Measurements from ENCODE around the gene CCDC71L.
A peak's percentile ranks its signal among the peaks of the same experiment; 100 is the strongest.

The CCDC71L gene

DNA sequence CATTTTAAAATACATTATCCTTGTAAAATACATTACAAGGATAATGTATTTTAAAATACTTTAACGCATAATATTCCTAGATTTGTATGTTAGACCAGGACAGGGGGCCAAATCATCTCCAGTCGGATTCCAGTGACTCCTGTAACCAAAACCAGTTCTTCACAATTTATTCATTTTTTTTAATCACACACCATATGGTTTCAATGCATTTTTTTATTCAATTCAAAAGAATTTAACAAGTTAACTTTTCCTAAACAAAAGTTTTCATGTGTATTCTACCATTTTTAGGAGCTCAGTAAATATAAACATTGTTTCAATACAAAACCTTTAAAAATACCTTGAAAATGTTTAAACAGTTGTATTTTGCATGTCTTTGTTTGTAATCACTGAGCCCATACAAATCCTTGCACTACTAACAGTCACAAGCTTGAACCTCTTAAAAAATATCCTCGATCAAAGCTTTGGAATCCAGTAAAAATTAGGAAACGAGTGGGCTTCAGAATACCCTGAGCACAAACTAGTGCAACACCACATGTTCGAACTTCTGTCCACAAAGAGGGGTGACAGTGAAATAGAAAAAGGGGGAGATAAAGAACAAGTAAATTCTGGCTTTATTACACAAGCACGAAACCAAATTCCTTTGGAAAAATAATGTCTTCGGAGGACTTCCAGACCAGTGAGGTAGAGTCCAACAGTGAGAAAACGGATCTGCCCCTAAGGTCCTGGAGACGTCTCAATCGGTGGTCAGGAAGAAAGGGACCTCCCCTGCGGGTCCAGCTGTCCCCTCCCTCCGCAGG is 1.6 kb downstream of the CCDC71L start:
- no peaks in the 10 kb centered on the region for H3K36me3 Mint-ChIP-seq (ENCODE audit: low read depth)
- peak overlapping the region; percentile 90 for H3K4me3 Mint-ChIP-seq
- DNase-seq = no peak
- H3K27me3 Mint-ChIP-seq (ENCODE audit: low read depth, poor library complexity) = no peaks in the 10 kb centered on the region
- peaks cover 18% of the 10 kb centered on the region for H3K4me1 Mint-ChIP-seq
- peak overlapping the region; percentile 86 for H3K27ac Mint-ChIP-seq
- no peak for TF ChIP-seq CTCF (IDR thresholded peaks at IDR 0.05)
- no peaks in the 10 kb centered on the region for H3K9me3 Mint-ChIP-seq

GRCh38 chr7:106658316-106659165 is 2.4 kb downstream of the CCDC71L start:
- Mint-ChIP-seq H3K27ac (no peak overlapping the region), H3K27me3 (ENCODE audit: low read depth, poor library complexity) (no peaks in the 10 kb centered on the region), H3K4me1 (peaks cover 18% of the 10 kb centered on the region), H3K9me3 (no peaks in the 10 kb centered on the region), H3K36me3 (ENCODE audit: low read depth) (no peaks in the 10 kb centered on the region), H3K4me3 (peak overlapping the region; percentile 90)
- TF ChIP-seq CTCF (IDR thresholded peaks at IDR 0.05) = no peak
- no peak for DNase-seq

GRCh38 chr7:106657085-106657991 is 3.6 kb downstream of the CCDC71L start:
- no peak for DNase-seq
- TF ChIP-seq CTCF (IDR thresholded peaks at IDR 0.05) = no peak
- peaks cover 18% of the 10 kb centered on the region for H3K4me1 Mint-ChIP-seq
- no peak overlapping the region for H3K27ac Mint-ChIP-seq
- H3K36me3 Mint-ChIP-seq (ENCODE audit: low read depth) = no peaks in the 10 kb centered on the region
- no peak overlapping the region for H3K4me3 Mint-ChIP-seq
- H3K27me3 Mint-ChIP-seq (ENCODE audit: low read depth, poor library complexity) = no peaks in the 10 kb centered on the region
- no peaks in the 10 kb centered on the region for H3K9me3 Mint-ChIP-seq

GRCh38 chr7:106655703-106656498 is 5.1 kb downstream of the CCDC71L start:
- Mint-ChIP-seq H3K27me3 (ENCODE audit: low read depth, poor library complexity) (no peaks in the 10 kb centered on the region), H3K36me3 (ENCODE audit: low read depth) (no peaks in the 10 kb centered on the region), H3K4me3 (no peak overlapping the region), H3K4me1 (peaks cover 18% of the 10 kb centered on the region), H3K9me3 (no peaks in the 10 kb centered on the region), H3K27ac (no peak overlapping the region)
- TF ChIP-seq CTCF (IDR thresholded peaks at IDR 0.05) = no peak
- no peak for DNase-seq

DNA sequence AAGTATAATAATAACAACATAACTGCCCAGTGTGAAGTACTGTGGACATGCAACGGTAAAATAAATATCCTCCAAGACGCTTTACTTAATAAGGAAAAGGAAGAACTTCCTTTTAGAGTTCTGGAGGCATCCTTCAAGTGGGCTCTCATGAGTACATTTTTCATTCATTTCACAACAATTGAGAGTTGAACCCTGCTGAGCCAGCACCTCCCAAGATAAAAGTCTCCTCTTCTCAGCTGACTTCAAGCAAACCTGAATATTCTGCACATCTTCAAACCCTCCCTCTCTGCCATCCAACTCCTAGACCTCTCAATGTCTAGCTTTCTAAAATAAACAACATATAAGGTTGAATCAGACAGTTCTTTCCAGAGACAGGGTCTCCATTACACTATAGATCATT is 7.5 kb downstream of the CCDC71L start:
- Mint-ChIP-seq H3K36me3 (ENCODE audit: low read depth) (no peaks in the 10 kb centered on the region), H3K27ac (no peak overlapping the region), H3K4me1 (peaks cover 6% of the 10 kb centered on the region), H3K9me3 (peaks cover 4% of the 10 kb centered on the region), H3K27me3 (ENCODE audit: low read depth, poor library complexity) (peaks cover 3% of the 10 kb centered on the region), H3K4me3 (no peak overlapping the region)
- TF ChIP-seq CTCF (IDR thresholded peaks at IDR 0.05) = no peak
- no peak for DNase-seq
